HepG2 (cell line): ENCODE results near the gene DENND4C. TPM values are rescaled to one million over a fixed set of nuclear protein-coding genes. Genes with fewer than 3 reads are reported as not detected.

Experiments used
- BORCS8-MEF2B ChIP-seq: sonication (generic); formaldehyde crosslinking; IDR thresholded peaks from 2 replicates; pipeline ENCODE4 v1.8.0; 2022; ENCODE audit warnings: mild to moderate bottlenecking, missing genetic modification reagents
- FIP1L1 ChIP-seq: fragments of 200-400 bp; formaldehyde crosslinking; IDR thresholded peaks from 2 replicates; pipeline ENCODE4 v1.6.1; 2018; ENCODE audit warnings: low read depth, mild to moderate bottlenecking, low read length, moderate library complexity, borderline replicate concordance; ENCODE audit not compliant: insufficient read depth
- HDAC1 ChIP-seq: sonication (generic); formaldehyde crosslinking; IDR thresholded peaks from 2 replicates; pipeline ENCODE4 v1.5.1; 2020; ENCODE audit warnings: mild to moderate bottlenecking, missing genetic modification reagents
- MEIS1 ChIP-seq: sonication (generic); formaldehyde crosslinking; IDR thresholded peaks from 2 replicates; pipeline ENCODE4 v1.9.0; 2021; ENCODE audit warnings: mild to moderate bottlenecking, missing genetic modification reagents, moderate library complexity, borderline replicate concordance
- SYNCRIP ChIP-seq: fragments of 200-400 bp; formaldehyde crosslinking; IDR thresholded peaks from 2 replicates; pipeline ENCODE4 v1.6.1; 2018; ENCODE audit warnings: mild to moderate bottlenecking, low read depth, low read length; ENCODE audit not compliant: insufficient read depth
- ZFP41 ChIP-seq: sonication (generic); formaldehyde crosslinking; IDR thresholded peaks from 2 replicates; pipeline ENCODE4 v1.4.0; 2020; ENCODE audit warnings: mild to moderate bottlenecking, missing genetic modification reagents, borderline replicate concordance
- ZFP82 ChIP-seq: sonication (generic); formaldehyde crosslinking; IDR thresholded peaks from 2 replicates; pipeline ENCODE4 v1.5.1; 2020; ENCODE audit warnings: mild to moderate bottlenecking, missing genetic modification reagents, borderline replicate concordance
- ZFYVE20 ChIP-seq: sonication (generic); formaldehyde crosslinking; IDR thresholded peaks from 2 replicates; pipeline ENCODE4 v1.8.0; 2023; ENCODE audit warnings: low read depth, mild to moderate bottlenecking, moderate library complexity, missing genetic modification reagents, borderline replicate concordance
- ZIK1 ChIP-seq: sonication (generic); formaldehyde crosslinking; IDR thresholded peaks from 2 replicates; pipeline ENCODE4 v1.5.0; 2020; ENCODE audit warnings: mild to moderate bottlenecking, low read depth, missing genetic modification reagents, borderline replicate concordance
- ZMAT3 ChIP-seq: sonication (generic); formaldehyde crosslinking; conservative IDR thresholded peaks from 2 replicates; pipeline ENCODE4 v1.7.0; 2021; ENCODE audit warnings: missing genetic modification reagents
- ZNF121 ChIP-seq: sonication (generic); formaldehyde crosslinking; IDR thresholded peaks from 2 replicates; pipeline ENCODE4 v1.5.0; 2020; ENCODE audit warnings: mild to moderate bottlenecking, missing genetic modification reagents
- ZNF333 ChIP-seq: sonication (generic); formaldehyde crosslinking; IDR thresholded peaks from 2 replicates; pipeline ENCODE4 v1.4.0; 2020; ENCODE audit warnings: mild to moderate bottlenecking, missing genetic modification reagents, borderline replicate concordance
- ZSCAN29 ChIP-seq: sonication (generic); formaldehyde crosslinking; conservative IDR thresholded peaks from 2 replicates; pipeline ENCODE4 v1.4.0; 2020; ENCODE audit warnings: mild to moderate bottlenecking, missing genetic modification reagents
- polyA plus RNA-seq, 8 experiments: library from polyadenylated mRNA; depleted of rRNA in 3 of 8; stranded (reverse) in 7 of 8; unstranded in 1 of 8; fragments of >200 nt; fragmentation: Illumina TruSeq in 4 of 8; extraction: Trizol in 4 of 8; gene quantifications; 2 replicates each; pipeline versions ENCODE4 v1.2.1 to v1.2.3, GENCODE V29; 2011 to 2016; ENCODE audit warnings: low read depth in 4 of 8, missing spikeins in 1 of 8, mixed read lengths in 1 of 8; ENCODE audit not compliant: insufficient read depth in 1 of 8
- total RNA-seq, 5 experiments: library from RNA; depleted of rRNA; stranded (reverse); fragments of >200 nt; fragmentation: Illumina TruSeq; extraction: Trizol; gene quantifications; 2 replicates each; pipeline ENCODE4 v1.2.3, GENCODE V29; 2016; ENCODE audit warnings: low read depth in 1 of 5
- TF ChIP-seq, protein P1 (sequence below): sonication (generic); formaldehyde crosslinking; IDR thresholded peaks from 2 replicates; pipeline ENCODE4 v1.4.0; 2020; ENCODE audit warnings: low read depth, mild to moderate bottlenecking, missing genetic modification reagents
- TF ChIP-seq, protein P2 (sequence below): IDR thresholded peaks from 2 replicates; pipeline ENCODE4 v1.6.1; 2016; ENCODE audit warnings: mild to moderate bottlenecking, missing biosample characterization, missing genetic modification reagents
- TF ChIP-seq, protein P3 (sequence below): sonication (generic); formaldehyde crosslinking; IDR thresholded peaks from 2 replicates; pipeline ENCODE4 v1.4.0; 2020; ENCODE audit warnings: missing genetic modification reagents, borderline replicate concordance
- TF ChIP-seq, protein P4 (sequence below): sonication (generic); formaldehyde crosslinking; IDR thresholded peaks from 2 replicates; pipeline ENCODE4 v1.8.0; 2022; ENCODE audit warnings: low read depth, missing genetic modification reagents
- TF ChIP-seq, protein P5 (sequence below): sonication (generic); formaldehyde crosslinking; conservative IDR thresholded peaks from 2 replicates; pipeline ENCODE4 v1.4.0; 2020; ENCODE audit warnings: missing genetic modification reagents
- TF ChIP-seq, protein P6 (sequence below): sonication (generic); formaldehyde crosslinking; IDR thresholded peaks from 2 replicates; pipeline ENCODE4 v1.5.1; 2020; ENCODE audit warnings: mild to moderate bottlenecking, moderate library complexity, missing genetic modification reagents
- TF ChIP-seq, protein P7 (sequence below): sonication (generic); formaldehyde crosslinking; IDR thresholded peaks from 2 replicates; pipeline ENCODE4 v1.8.0; 2022; ENCODE audit warnings: mild to moderate bottlenecking, missing genetic modification reagents, moderate library complexity

The DENND4C gene
- total and polyA plus RNA-seq, 2 of the 13 experiments (the other 11 are each of a cell fraction or from before 2014, with no cell fraction given): 19.1 to 27.2 TPM

DNA sequence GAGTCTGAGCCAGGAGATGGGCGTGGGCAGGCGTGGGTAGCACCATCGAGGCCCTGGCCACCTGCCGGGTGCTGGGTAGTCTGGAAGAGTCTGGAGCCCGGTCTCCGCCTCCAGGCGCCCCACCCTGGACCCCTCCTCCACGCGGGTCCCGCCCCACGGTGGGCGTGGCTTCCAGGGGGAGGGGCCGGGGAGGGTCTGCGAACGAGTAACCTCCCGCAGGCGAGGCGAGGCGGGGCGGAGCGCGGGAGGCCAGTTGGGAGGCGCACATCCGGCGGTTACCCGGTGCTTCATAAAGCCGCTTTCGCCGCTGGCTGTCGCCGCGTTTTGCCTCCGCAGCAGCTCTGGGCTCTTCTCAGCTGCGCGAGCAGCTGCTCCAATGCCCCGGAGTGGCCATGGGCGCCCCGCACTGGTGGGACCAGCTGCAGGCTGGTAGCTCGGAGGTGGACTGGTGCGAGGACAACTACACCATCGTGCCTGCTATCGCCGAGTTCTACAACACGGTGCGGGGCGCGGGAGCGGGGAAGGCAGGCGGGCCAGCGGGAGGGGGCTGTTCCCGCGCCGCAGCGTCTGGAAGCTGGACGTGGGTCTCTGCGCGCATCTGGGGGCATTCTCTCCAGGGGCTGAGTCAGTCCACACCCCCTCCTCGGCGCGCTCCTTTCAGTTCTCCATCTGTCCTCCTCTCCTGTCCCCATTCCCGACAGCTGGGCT is 178.4 kb downstream of the DENND4C start, which contains the start of gene ACER2 (continued):
- TF ChIP-seq, protein P1, sequence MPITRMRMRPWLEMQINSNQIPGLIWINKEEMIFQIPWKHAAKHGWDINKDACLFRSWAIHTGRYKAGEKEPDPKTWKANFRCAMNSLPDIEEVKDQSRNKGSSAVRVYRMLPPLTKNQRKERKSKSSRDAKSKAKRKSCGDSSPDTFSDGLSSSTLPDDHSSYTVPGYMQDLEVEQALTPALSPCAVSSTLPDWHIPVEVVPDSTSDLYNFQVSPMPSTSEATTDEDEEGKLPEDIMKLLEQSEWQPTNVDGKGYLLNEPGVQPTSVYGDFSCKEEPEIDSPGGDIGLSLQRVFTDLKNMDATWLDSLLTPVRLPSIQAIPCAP (CRISPR knock-in tag): no peak
- TF ChIP-seq FIP1L1: no peak
- TF ChIP-seq, protein P2, sequence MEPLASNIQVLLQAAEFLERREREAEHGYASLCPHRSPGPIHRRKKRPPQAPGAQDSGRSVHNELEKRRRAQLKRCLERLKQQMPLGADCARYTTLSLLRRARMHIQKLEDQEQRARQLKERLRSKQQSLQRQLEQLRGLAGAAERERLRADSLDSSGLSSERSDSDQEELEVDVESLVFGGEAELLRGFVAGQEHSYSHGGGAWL (CRISPR knock-in tag): 0 out of 2 replicates have a peak, but pooled peaks have one; percentile 29
- TF ChIP-seq MEIS1 (CRISPR knock-in tag): no peak
- no peak for TF ChIP-seq SYNCRIP
- TF ChIP-seq, protein P3, sequence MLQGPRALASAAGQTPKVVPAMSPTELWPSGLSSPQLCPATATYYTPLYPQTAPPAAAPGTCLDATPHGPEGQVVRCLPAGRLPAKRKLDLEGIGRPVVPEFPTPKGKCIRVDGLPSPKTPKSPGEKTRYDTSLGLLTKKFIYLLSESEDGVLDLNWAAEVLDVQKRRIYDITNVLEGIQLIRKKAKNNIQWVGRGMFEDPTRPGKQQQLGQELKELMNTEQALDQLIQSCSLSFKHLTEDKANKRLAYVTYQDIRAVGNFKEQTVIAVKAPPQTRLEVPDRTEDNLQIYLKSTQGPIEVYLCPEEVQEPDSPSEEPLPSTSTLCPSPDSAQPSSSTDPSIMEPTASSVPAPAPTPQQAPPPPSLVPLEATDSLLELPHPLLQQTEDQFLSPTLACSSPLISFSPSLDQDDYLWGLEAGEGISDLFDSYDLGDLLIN (CRISPR knock-in tag): peak; percentile 68; the same call in 1 of the 2 replicates
- TF ChIP-seq ZSCAN29 (CRISPR knock-in tag): no peak
- peak; percentile 75; the same call in 1 of the 2 replicates for TF ChIP-seq BORCS8-MEF2B (CRISPR knock-in tag)
- TF ChIP-seq, protein P4, sequence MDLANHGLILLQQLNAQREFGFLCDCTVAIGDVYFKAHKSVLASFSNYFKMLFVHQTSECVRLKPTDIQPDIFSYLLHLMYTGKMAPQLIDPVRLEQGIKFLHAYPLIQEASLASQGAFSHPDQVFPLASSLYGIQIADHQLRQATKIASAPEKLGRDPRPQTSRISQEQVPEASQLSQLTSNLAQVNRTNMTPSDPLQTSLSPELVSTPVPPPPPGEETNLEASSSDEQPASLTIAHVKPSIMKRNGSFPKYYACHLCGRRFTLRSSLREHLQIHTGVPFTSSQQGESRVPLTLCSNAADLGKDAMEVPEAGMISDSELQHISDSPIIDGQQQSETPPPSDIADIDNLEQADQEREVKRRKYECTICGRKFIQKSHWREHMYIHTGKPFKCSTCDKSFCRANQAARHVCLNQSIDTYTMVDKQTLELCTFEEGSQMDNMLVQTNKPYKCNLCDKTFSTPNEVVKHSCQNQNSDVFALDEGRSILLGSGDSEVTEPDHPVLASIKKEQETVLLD (CRISPR knock-in tag): peak; percentile 52; the same call in 1 of the 2 replicates
- TF ChIP-seq, protein P5, sequence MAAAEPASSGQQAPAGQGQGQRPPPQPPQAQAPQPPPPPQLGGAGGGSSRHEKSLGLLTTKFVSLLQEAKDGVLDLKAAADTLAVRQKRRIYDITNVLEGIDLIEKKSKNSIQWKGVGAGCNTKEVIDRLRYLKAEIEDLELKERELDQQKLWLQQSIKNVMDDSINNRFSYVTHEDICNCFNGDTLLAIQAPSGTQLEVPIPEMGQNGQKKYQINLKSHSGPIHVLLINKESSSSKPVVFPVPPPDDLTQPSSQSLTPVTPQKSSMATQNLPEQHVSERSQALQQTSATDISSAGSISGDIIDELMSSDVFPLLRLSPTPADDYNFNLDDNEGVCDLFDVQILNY (CRISPR knock-in tag): no peak; the same call in 1 of the 2 replicates
- TF ChIP-seq ZFYVE20: no peak
- no peak for TF ChIP-seq ZIK1 (CRISPR knock-in tag)
- 0 out of 2 replicates have a peak, but pooled peaks have one; percentile 71 for TF ChIP-seq ZMAT3
- TF ChIP-seq ZFP82: no peak
- TF ChIP-seq, protein P6, sequence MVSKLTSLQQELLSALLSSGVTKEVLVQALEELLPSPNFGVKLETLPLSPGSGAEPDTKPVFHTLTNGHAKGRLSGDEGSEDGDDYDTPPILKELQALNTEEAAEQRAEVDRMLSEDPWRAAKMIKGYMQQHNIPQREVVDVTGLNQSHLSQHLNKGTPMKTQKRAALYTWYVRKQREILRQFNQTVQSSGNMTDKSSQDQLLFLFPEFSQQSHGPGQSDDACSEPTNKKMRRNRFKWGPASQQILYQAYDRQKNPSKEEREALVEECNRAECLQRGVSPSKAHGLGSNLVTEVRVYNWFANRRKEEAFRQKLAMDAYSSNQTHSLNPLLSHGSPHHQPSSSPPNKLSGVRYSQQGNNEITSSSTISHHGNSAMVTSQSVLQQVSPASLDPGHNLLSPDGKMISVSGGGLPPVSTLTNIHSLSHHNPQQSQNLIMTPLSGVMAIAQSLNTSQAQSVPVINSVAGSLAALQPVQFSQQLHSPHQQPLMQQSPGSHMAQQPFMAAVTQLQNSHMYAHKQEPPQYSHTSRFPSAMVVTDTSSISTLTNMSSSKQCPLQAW (CRISPR knock-in tag): peak; percentile 35
- TF ChIP-seq, protein P7, sequence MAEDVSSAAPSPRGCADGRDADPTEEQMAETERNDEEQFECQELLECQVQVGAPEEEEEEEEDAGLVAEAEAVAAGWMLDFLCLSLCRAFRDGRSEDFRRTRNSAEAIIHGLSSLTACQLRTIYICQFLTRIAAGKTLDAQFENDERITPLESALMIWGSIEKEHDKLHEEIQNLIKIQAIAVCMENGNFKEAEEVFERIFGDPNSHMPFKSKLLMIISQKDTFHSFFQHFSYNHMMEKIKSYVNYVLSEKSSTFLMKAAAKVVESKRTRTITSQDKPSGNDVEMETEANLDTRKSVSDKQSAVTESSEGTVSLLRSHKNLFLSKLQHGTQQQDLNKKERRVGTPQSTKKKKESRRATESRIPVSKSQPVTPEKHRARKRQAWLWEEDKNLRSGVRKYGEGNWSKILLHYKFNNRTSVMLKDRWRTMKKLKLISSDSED: no peak
- no peak for TF ChIP-seq ZNF333
- TF ChIP-seq ZNF121: no peak
- no peak; the same call in 1 of the 2 replicates for TF ChIP-seq HDAC1 (CRISPR knock-in tag)
- TF ChIP-seq ZFP41 (CRISPR knock-in tag): no peak
